Spleen (tissue), 7 donors: ENCODE results near the gene CHIC2.

Source experiments
- POLR2A ChIP-seq, 3 donors: fragments of 450-650 bp; IDR thresholded peaks; one replicate each; pipeline ENCODE4 v1.5.1; 2017; ENCODE audit warnings: antibody characterized with exemption in 3 of 3, mild to moderate bottlenecking in 1 of 3
- POLR2AphosphoS5 ChIP-seq, 3 donors: sonication (generic); formaldehyde crosslinking; IDR thresholded peaks; one replicate each; pipeline ENCODE4 v1.5.1; 2017; ENCODE audit warnings: antibody characterized with exemption in 3 of 3
- TF ChIP-seq, protein P1 (sequence below), 11 experiments: fragments of 200-600 bp in 7 of 11; fragments of 450-650 bp in 4 of 11; sonication (generic) in 4 of 11; IDR thresholded peaks in 8 of 11; conservative IDR thresholded peaks in 3 of 11; 1 replicate in 7 of 11; 2 replicates in 4 of 11; pipeline versions ENCODE4 v1.4.0 to v1.8.0; 2016 to 2021; ENCODE audit warnings: antibody characterized with exemption in 11 of 11, inconsistent platforms in 4 of 11, mild to moderate bottlenecking in 1 of 11
- donor health status: DM: no; HTN: no; CAD: no; lungs with moderate emphysema.
- donor health status: DM: no; HTN: no; CAD: no.
- donor health status: DM: no; HTN: no; CAD: no.

DNA sequence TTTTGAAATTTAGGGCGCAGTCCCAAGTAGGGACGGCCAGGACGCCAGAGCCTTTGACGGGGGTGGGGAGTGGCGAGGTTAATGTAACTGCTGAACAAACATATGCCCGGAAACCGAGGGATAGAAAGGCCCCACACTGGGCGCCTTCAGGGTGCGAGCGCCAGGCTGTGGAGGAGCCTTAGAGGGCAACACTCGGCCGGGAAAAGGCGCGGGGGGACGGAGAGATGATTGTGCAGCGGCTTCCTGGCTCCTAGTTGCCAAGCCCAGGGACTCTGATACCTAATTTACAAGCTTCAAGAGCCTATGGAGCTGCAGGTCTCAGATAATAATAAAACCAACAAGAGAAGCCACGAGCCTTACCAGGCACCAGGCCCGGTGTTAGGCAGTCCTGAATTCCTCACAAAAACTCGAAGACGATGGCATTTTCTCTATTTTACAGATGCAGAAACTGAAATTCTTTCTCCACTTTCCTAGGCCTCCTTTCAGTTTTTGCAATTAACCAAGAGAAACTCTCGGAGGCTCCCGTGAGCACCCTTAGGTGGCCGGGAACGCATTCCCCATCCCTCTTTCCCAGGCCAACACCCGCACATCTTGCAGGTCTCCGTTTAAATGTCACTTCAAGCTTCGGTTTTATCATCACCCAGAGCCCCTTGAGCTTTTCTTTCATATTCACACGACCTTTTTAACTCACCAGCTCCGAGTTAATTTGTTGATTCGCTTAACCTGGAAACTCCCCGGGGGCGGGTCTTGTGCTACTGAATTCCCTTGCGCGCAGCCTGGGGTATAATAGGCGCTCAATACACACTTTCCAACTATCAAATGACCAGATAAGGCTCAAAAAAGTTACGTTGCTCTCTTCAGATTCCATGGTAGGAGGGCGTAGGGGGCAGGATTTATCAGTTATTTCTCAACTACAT is 29.2 kb upstream of the CHIC2 start:
- TF ChIP-seq, protein P1, sequence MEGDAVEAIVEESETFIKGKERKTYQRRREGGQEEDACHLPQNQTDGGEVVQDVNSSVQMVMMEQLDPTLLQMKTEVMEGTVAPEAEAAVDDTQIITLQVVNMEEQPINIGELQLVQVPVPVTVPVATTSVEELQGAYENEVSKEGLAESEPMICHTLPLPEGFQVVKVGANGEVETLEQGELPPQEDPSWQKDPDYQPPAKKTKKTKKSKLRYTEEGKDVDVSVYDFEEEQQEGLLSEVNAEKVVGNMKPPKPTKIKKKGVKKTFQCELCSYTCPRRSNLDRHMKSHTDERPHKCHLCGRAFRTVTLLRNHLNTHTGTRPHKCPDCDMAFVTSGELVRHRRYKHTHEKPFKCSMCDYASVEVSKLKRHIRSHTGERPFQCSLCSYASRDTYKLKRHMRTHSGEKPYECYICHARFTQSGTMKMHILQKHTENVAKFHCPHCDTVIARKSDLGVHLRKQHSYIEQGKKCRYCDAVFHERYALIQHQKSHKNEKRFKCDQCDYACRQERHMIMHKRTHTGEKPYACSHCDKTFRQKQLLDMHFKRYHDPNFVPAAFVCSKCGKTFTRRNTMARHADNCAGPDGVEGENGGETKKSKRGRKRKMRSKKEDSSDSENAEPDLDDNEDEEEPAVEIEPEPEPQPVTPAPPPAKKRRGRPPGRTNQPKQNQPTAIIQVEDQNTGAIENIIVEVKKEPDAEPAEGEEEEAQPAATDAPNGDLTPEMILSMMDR (IDR thresholded peaks at IDR 0.05 in 8 of 11, conservative IDR thresholded peaks at IDR 0.05 in 3 of 11): no peak
- TF ChIP-seq POLR2AphosphoS5 (IDR thresholded peaks at IDR 0.05): no peak
- no peak for TF ChIP-seq POLR2A (IDR thresholded peaks at IDR 0.05)
